Posterior vena cava (tissue), 2 donors: ENCODE data around the gene TMUB2. TPM values are rescaled to one million over a fixed set of nuclear protein-coding genes. Genes with fewer than 3 reads are reported as not detected.
"Not testable (repeated sequence)": the region's sequence is repeated elsewhere in the genome, so short reads cannot be mapped to it uniquely, and the experiment has no call there.

Experiments used
- DNase-seq: peaks from one replicate; pipeline ENCODE4 v3.0.0-alpha.2; 2020; ENCODE audit warnings: low spot score
- intact Hi-C, 2 donors: fragments of 100-400 bp; cut with DNase I; formaldehyde crosslinking; loops; one replicate each; pipeline versions ENCODE4 v1.14.1 to v1.14.2; 2022 to 2023
- microRNA-seq, 2 donors: library from miRNA; unstranded; fragments of <30 nt; microRNA quantifications; one replicate each; pipeline ENCODE4 v1.2.0, GENCODE V29; 2020 to 2021; ENCODE audit warnings: borderline microRNAs expressed in 2 of 2
- total RNA-seq, 2 donors: library from RNA; stranded (reverse); fragmentation: NEBNext Ultra II Directional; extraction: Animal tissue kit (Norgen Biotek cat#: 25700); gene quantifications; one replicate each; pipeline ENCODE4 v1.2.1, GENCODE V29; 2021
- donor health status: DM: yes; HTN: yes; CAD: no.
- donor health status: DM: yes; HTN: yes; CAD: no.

TMUB2 gene
- total RNA-seq, 2 donors from 2014 or later, result 26.3 to 31.2 TPM

DNA sequence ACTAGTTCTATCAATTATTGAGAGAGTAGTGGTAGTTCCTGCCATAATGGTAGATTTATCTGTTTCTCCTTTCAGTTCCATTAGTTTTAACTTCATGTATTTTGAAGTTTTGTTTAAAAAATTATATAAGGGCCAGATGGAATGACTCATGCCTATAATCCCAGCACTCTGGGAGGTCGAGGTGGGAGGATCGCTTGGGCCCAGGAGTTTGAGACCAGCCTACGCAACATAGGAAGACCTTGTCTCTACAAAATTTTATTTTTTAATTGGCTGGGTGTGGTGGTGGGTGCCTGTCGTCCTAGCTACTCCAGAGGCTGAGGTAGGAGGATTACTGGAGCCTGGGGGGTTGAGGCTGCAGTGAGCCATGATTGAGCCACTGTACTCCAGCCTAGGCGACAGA, 46.8 kb downstream of the TMUB2 start:
- intact Hi-C loops, result no loop called here
- DNase-seq, result no peak

DNA sequence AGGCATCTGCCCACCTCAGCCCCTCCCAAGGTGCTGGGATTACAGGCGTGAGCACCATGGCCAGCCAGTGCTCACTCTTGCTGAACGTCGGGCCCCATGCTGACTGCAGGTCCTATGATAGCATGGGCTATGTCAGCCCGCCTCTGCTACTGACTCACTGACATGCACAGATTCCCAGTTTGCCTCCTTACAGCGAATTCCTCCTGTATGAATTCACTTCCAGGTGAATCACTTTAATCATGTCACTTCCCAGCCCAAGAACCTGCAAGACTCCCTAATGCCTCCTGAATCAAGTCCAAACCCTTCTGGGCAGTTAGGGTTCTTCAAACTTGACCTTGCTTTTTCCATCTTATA, 48.8 kb downstream of the TMUB2 start:
- no peak for DNase-seq
- intact Hi-C loops, result no loop called here

DNA sequence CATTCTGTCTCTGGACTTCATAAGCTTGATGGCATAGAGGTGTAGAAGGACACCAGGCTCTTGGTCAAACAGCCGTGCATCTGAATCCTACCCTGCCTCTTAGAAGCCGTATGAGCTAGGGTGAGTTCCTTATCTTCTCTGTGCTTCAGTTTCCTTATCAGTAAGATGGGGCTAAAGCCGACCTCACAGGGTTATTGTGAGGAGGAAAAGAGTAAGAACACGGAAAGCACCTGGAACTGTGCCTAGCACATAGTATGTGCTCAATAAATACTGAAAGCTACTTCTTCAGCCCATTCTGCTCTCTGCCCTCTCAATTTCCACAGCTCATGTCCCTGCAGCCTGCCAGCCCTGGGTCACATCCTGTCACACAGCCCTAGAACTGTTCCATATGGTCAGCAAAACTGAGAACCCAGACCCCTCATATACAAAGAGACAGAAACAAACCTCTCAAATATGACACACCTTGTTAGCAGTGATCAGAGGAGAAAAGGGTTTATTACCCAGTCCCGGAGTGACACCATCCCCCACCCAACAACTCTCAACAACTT, 49.7 kb downstream of the TMUB2 start:
- DNase-seq, result no peak
- intact Hi-C loops, result no loop called here

DNA sequence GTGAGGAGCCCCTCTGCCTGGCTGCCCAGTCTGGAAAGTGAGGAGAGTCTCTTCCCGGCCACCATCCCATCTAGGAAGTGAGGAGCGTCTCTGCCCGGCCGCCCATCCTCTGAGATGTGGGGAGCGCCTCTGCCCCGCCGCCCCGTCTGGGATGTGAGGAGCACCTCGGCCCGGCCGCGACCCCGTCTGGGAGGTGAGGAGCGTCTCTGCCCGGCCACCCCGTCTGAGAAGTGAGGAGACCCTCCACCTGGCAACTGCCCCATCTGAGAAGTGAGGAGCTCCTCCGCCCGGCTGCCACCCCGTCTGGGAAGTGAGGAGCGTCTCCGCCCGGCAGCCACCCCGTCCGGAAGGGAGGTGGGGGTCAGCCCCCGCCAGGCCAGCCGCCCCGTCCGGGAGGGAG, 51.1 kb downstream of the TMUB2 start:
- intact Hi-C loops, DNase-seq: not testable (repeated sequence)

DNA sequence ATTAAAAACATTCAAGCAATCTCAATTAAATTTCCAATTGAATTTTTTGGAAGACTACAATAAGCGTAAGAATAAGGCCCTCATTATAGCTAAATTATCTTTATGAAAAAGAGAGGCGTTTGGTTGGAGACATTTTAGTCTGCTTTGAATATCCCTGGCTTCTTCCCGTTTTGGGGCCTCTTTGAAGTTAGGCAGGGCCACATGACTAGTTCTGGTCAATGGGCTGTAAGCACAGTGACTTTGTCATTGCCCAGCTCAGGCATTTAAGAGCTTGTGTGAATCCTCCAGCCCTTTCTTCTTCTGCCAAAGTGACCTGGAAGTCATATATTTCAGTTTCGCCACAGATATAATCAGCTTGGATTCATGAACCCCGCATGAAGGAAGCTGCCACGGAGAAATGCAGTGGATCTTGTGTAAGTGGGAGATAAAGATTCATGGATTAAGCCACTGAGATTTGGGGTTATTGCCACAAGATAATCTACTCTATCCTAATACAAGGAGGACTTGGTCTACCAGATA, 54.4 kb downstream of the TMUB2 start:
- intact Hi-C loops, result no loop called here
- no peak for DNase-seq

Small RNA genes within 50 kb of the gene (microRNA-seq; reads per million reads assigned to microRNA genes)
- 0 reads per million in 2 donors for gene MIR6782

Other genes starting within 250 kb of the TMUB2 start
- not detected for gene PPY, start 244.5 kb upstream of the TMUB2 start, total RNA-seq
- gene PYY, start 233.0 kb upstream of the TMUB2 start, total RNA-seq, result not detected
- 1 to 10 TPM in 1 of 2 donors, under 1 TPM in 1; 0.86 to 1.2 TPM for gene NAGS, start 182.3 kb upstream of the TMUB2 start, total RNA-seq
- gene TMEM101, start 172.0 kb upstream of the TMUB2 start, total RNA-seq, result 10 to 100 TPM; 12.9 to 14.8 TPM
- 10 to 100 TPM; 37.5 to 38.2 TPM for gene LSM12, start 120.3 kb upstream of the TMUB2 start, total RNA-seq
- gene G6PC3, start 116.2 kb upstream of the TMUB2 start, total RNA-seq, result 10 to 100 TPM; 40.3 to 41.4 TPM
- 10 to 100 TPM; 28.5 to 51.7 TPM for gene HDAC5, start 63.3 kb upstream of the TMUB2 start, total RNA-seq
- 1 to 10 TPM in 1 of 2 donors, under 1 TPM in 1; 0.65 to 1.2 TPM for gene HROB, start 45.0 kb upstream of the TMUB2 start, total RNA-seq
- 1 to 10 TPM in 1 of 2 donors, under 1 TPM in 1; 0.19 to 1.5 TPM for gene ASB16, start 16.3 kb upstream of the TMUB2 start, total RNA-seq
- gene ATXN7L3, start 12.9 kb downstream of the TMUB2 start, total RNA-seq, result 10 to 100 TPM; 49.2 to 61.9 TPM
- gene UBTF, start 32.7 kb downstream of the TMUB2 start, total RNA-seq, result 10 to 100 TPM; 42.6 to 59.7 TPM
- gene SLC4A1, start 81.2 kb downstream of the TMUB2 start, total RNA-seq, result 1 to 10 TPM; 1.5 to 4.2 TPM
- under 1 TPM in 1 of 2 donors, not detected in 1; 0.83 TPM for gene RUNDC3A, start 121.6 kb downstream of the TMUB2 start, total RNA-seq
- 10 to 100 TPM; 47.0 to 56.9 TPM for gene SLC25A39, start 137.9 kb downstream of the TMUB2 start, total RNA-seq
- gene GRN, start 158.3 kb downstream of the TMUB2 start, total RNA-seq, result 100 to 1,000 TPM; 149 to 261 TPM
- under 1 TPM; 0.43 to 0.69 TPM for gene FAM171A2, start 176.9 kb downstream of the TMUB2 start, total RNA-seq
- gene ITGA2B, start 202.7 kb downstream of the TMUB2 start, total RNA-seq, result 1 to 10 TPM; 1.4 to 2.0 TPM